Lung (tissue), 12 donors: ENCODE measurements around the gene APOL1. TPM values are rescaled to one million over a fixed set of nuclear protein-coding genes. Genes with fewer than 3 reads are reported as not detected.
A peak's percentile ranks its signal among the peaks of the same experiment; 100 is the strongest.

ENCODE experiments used
- ATAC-seq: fragments of 200-7000 bp; cut with Tn5 transposase; one replicate; pipeline ENCODE4 v1.9.1; 2020; ENCODE audit warnings: moderate number of reproducible peaks; ENCODE audit not compliant: insufficient read depth, low FRiP score
- DNase-seq, 3 donors: peaks; one replicate each; pipeline ENCODE4 v3.0.0-alpha.2; 2013 to 2017
- H3K27ac ChIP-seq, 2 donors: one replicate each; pipeline ENCODE4 v1.5.1; 2013; ENCODE audit warnings: mild to moderate bottlenecking in 2 of 2, moderate library complexity in 2 of 2, control low read depth in 1 of 2, inconsistent platforms in 1 of 2, low read depth in 1 of 2, low read length in 1 of 2
- H3K27me3 ChIP-seq, 3 donors: one replicate each; pipeline ENCODE4 v1.5.1; 2013; ENCODE audit warnings: low read length in 2 of 3; ENCODE audit not compliant: control insufficient read depth in 3 of 3, insufficient read depth in 3 of 3
- H3K36me3 ChIP-seq, 4 donors: one replicate each; pipeline ENCODE4 v1.5.1; 2013; ENCODE audit warnings: low read length in 4 of 4, mild to moderate bottlenecking in 1 of 4, moderate library complexity in 1 of 4; ENCODE audit not compliant: control insufficient read depth in 4 of 4, insufficient read depth in 4 of 4
- H3K4me1 ChIP-seq, 5 donors: one replicate each; pipeline ENCODE4 v1.5.1; 2013; ENCODE audit warnings: low read length in 5 of 5, mild to moderate bottlenecking in 2 of 5, moderate library complexity in 1 of 5; ENCODE audit not compliant: control insufficient read depth in 5 of 5, insufficient read depth in 5 of 5
- H3K4me3 ChIP-seq: one replicate; pipeline ENCODE4 v1.5.1; 2013; ENCODE audit warnings: mild to moderate bottlenecking, control low read depth, moderate library complexity
- H3K9ac ChIP-seq, 2 donors: one replicate each; pipeline ENCODE4 v1.5.1; 2013; ENCODE audit warnings: low read length in 2 of 2, control low read depth in 1 of 2; ENCODE audit not compliant: insufficient read depth in 1 of 2
- H3K9me3 ChIP-seq, 4 donors: one replicate each; pipeline ENCODE4 v1.5.1; 2013; ENCODE audit warnings: low read length in 3 of 4, mild to moderate bottlenecking in 1 of 4, moderate library complexity in 1 of 4; ENCODE audit not compliant: control insufficient read depth in 4 of 4, insufficient read depth in 3 of 4
- CTCF ChIP-seq: IDR thresholded peaks from 2 replicates; pipeline ENCODE4 v1.5.1; 2012; ENCODE audit warnings: mild to moderate bottlenecking; ENCODE audit errors: control extremely low read depth, extremely low read depth
- WGBS, 2 donors: extraction: QIAGEN DNeasy Blood & Tissue Kit; methylation state at CpG; one replicate each; pipeline ENCODE4 v1.1.7; 2013; 5-methylcytosine and 5-hydroxymethylcytosine counted together
- polyA plus RNA-seq, 2 donors: library from polyadenylated mRNA; stranded (reverse); fragments of 200-250 nt; gene quantifications; one replicate each; pipeline ENCODE4 v1.2.1, GENCODE V29; 2013
- total RNA-seq, 2 donors: library from RNA; depleted of rRNA in 1 of 2; stranded (reverse); fragments of >200 nt in 1 of 2; gene quantifications; one replicate each; pipeline ENCODE4 v1.2.1, GENCODE V29; 2014 to 2021
- donor health status: control.
- donor health status: control.
- donor health status: Bipolar disorder and iron deficiency.
- donor health status: healthy.
- donor health status: DM: yes; HTN: yes; CAD: no.

The APOL1 gene
- total and polyA plus RNA-seq, 4 donors, result 32.3 to 75.0 (median 50.2) TPM

GRCh38 chr22:36257308-36257707 is 4.4 kb downstream of the APOL1 start:
- Histone ChIP-seq H3K9me3 (no peaks in the 10 kb centered on the region), H3K27ac (no peak overlapping the region), H3K36me3 (peaks cover 0 to 18% (median 0%) of the 10 kb centered on the region in 4 donors), H3K4me1 (peaks cover 3 to 36% (median 20%) of the 10 kb centered on the region in 5 donors), H3K4me3 (no peak overlapping the region), H3K27me3 (no peaks in the 10 kb centered on the region), H3K9ac (no peak overlapping the region)
- DNase-seq (no peak), ATAC-seq (no peak)
- 74 to 82% methylated on average over 7 to 8 of the region's 8 CpGs for WGBS, 2 donors
- no peak for TF ChIP-seq CTCF

- WGBS, 2 donors, result 82 to 89% methylated on average over 13 of the region's 13 CpGs
Observed at GRCh38 chr22:36257948-36258670, 5.2 kb downstream of the APOL1 start.

GRCh38 chr22:36258701-36259614 is 6.0 kb downstream of the APOL1 start:
- ATAC-seq, result peak; percentile 20
- H3K36me3 ChIP-seq, result peaks cover 0 to 24% (median 0%) of the 10 kb centered on the region in 4 donors
- H3K27me3 ChIP-seq, result no peaks in the 10 kb centered on the region
- no peak overlapping the region for H3K4me3 ChIP-seq
- peaks cover 3 to 28% (median 13%) of the 10 kb centered on the region in 5 donors for H3K4me1 ChIP-seq
- WGBS, 2 donors, result 31 to 34% methylated on average over 16 of the region's 16 CpGs
- peak overlapping the region in 1 of 2 donors; percentile 82 for H3K27ac ChIP-seq
- H3K9me3 ChIP-seq, result no peaks in the 10 kb centered on the region
- peak overlapping the region in 1 of 2 donors; percentile 28 for H3K9ac ChIP-seq
- TF ChIP-seq CTCF, result no peak
- DNase-seq, result peak; percentile 79 to 82 (median 81)

More at GRCh38 chr22:36257948-36258670, 5.2 kb downstream of the APOL1 start:
- Histone ChIP-seq H3K27ac (peak overlapping the region in 1 of 2 donors; percentile 82), H3K36me3 (peaks cover 0 to 23% (median 0%) of the 10 kb centered on the region in 4 donors), H3K9ac (no peak overlapping the region), H3K9me3 (no peaks in the 10 kb centered on the region), H3K4me1 (peaks cover 3 to 35% (median 17%) of the 10 kb centered on the region in 5 donors), H3K27me3 (no peaks in the 10 kb centered on the region), H3K4me3 (no peak overlapping the region)
- DNase-seq (no peak), ATAC-seq (no peak)
- TF ChIP-seq CTCF, result no peak
